ENCODE results near the gene POU2F1.

The POU2F1 gene

DNA sequence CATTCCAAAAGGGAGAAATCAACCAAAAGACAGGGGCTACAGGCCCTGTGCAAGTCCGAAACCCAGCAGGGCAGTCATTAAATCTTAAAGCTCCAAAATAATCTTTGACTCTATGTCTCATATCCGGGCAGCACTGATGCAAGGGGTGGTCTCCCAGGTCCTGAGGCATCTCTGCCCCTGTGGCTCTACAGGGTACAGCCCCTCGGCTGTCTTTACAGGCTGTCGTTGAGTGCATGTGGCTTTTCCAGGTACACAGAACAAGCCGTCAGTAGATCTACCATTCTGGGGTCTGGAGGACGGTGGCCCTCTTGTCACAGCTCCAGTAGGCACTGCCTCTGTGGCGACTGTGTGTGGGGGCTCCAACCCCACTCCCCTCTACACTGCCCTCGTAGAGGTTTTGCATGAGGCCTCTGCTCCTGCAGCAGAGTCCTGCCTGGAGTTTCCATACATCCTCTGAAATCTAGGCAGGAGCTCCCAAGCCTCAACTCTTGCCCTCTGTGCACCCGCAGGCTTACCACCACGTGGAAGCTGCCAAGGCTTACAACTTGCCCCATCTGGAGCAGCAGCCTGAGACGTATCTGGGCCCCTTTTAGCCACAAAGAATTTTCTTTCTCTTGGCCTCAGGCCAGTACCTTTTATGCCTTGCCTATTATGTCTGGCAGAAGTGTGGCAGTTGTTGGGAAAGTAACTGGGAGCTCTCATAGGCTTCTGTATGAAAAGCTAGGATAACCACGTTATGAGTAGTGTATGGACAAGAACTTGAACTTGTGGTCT is 52.5 kb downstream of the POU2F1 start:
- Histone ChIP-seq H3K9ac (ENCODE audit: insufficient read length, low read depth) (no peak overlapping the region), H3K9me3 (ENCODE audit: insufficient read depth, low read length) (peaks cover 4% of the 10 kb centered on the region; the same call in 1 of the 2 replicates), H3K27me3 (ENCODE audit: insufficient read depth, insufficient read length) (no peaks in the 10 kb centered on the region), H3K4me3 (ENCODE audit: insufficient read length, low read depth) (no peak overlapping the region), H3K4me1 (ENCODE audit: insufficient read depth, insufficient read length) (no peaks in the 10 kb centered on the region), H3K36me3 (ENCODE audit: insufficient read depth, insufficient read length, low read length) (no peaks in the 10 kb centered on the region)
- no peak for DNase-seq (ENCODE audit: low read depth, low spot score)
- TF ChIP-seq ZNF274 (IDR thresholded peaks at IDR 0.05; ENCODE audit: low read depth, low read length) (no peak), YY1 (IDR thresholded peaks at IDR 0.05; ENCODE audit: insufficient read depth, insufficient read length) (no peak), SUZ12 (IDR thresholded peaks at IDR 0.05; ENCODE audit: extremely low read depth, insufficient read depth, insufficient read length) (no peak)

DNA sequence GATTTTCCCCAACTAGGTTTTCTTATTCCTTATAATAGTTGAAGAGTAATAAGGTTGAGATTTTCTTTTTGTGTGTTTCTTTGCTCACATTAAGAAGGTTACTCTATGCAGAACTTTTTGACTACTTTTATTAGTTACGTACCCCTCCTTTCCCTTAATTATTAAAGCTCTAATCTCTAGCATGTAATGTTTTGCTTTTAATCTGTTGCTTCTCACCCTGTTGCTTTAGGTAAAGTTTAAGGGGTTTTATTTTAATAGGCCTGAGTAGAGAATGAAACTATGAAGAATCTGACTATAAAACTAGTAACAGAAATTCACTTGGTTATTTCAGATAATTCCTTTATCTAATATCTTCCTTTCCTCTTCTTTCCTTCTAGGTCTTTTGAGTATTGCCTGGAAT is 53.4 kb downstream of the POU2F1 start:
- TF ChIP-seq YY1 (IDR thresholded peaks at IDR 0.05; ENCODE audit: insufficient read depth, insufficient read length) (no peak), ZNF274 (IDR thresholded peaks at IDR 0.05; ENCODE audit: low read depth, low read length) (no peak), SUZ12 (IDR thresholded peaks at IDR 0.05; ENCODE audit: extremely low read depth, insufficient read depth, insufficient read length) (no peak)
- DNase-seq (ENCODE audit: low read depth, low spot score), result no peak

DNA sequence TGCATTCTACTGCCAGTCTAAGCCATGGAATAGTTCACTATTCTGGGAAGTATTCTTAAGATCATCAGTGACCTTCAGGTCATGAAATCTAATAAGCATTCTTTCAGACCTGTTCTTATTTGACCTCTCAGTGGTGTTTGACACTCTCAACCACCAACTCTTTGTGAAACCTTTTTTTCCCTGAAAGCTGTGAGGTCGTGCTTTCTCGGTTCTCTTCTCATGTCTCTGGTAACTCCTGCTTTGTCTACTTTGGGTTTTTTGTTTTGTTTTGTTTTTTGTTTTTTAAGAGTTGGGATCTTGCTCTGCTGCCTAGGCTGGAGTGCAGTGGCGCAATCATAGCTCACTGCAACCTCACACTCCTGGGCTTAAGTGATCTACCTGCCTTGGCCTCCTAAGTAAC is 56.3 kb downstream of the POU2F1 start:
- DNase-seq (ENCODE audit: low read depth, low spot score), result no peak
- no peaks in the 10 kb centered on the region for H3K27me3 ChIP-seq (ENCODE audit: insufficient read depth, insufficient read length)
- no peak for TF ChIP-seq ZNF274 (IDR thresholded peaks at IDR 0.05; ENCODE audit: low read depth, low read length)
- TF ChIP-seq YY1 (IDR thresholded peaks at IDR 0.05; ENCODE audit: insufficient read depth, insufficient read length), result no peak
- no peak for TF ChIP-seq SUZ12 (IDR thresholded peaks at IDR 0.05; ENCODE audit: extremely low read depth, insufficient read depth, insufficient read length)

More for the DNA sequence above, 53.4 kb downstream of the POU2F1 start:
- Histone ChIP-seq H3K9ac (ENCODE audit: insufficient read length, low read depth) (no peak overlapping the region), H3K36me3 (ENCODE audit: insufficient read depth, insufficient read length, low read length) (no peaks in the 10 kb centered on the region), H3K4me1 (ENCODE audit: insufficient read depth, insufficient read length) (no peaks in the 10 kb centered on the region), H3K4me3 (ENCODE audit: insufficient read length, low read depth) (no peak overlapping the region), H3K27me3 (ENCODE audit: insufficient read depth, insufficient read length) (no peaks in the 10 kb centered on the region), H3K9me3 (ENCODE audit: insufficient read depth, low read length) (peaks cover 4% of the 10 kb centered on the region; the same call in 1 of the 2 replicates)

DNA sequence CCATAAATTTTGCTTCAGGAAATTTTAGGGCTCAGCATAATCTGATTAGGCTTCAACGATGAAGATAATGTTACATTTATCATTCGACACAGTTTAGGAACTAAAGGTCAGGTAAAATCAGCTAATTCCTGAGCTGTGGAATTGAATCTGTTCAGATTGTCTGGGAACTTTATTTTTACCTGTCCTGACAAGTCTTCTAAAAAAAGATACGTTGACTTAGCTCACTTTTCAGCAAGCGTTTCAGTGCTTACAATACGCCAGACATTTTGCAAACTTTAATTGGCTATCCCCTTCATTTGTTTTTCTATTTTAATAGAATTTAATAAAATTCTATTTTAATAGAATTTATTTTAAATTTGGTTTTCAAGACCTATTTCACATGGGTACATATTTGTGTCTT is 57.8 kb downstream of the POU2F1 start:
- TF ChIP-seq YY1 (IDR thresholded peaks at IDR 0.05; ENCODE audit: insufficient read depth, insufficient read length), result no peak
- TF ChIP-seq ZNF274 (IDR thresholded peaks at IDR 0.05; ENCODE audit: low read depth, low read length), result no peak
- no peak for TF ChIP-seq SUZ12 (IDR thresholded peaks at IDR 0.05; ENCODE audit: extremely low read depth, insufficient read depth, insufficient read length)
- Histone ChIP-seq H3K4me3 (ENCODE audit: insufficient read length, low read depth) (no peak overlapping the region), H3K27me3 (ENCODE audit: insufficient read depth, insufficient read length) (no peaks in the 10 kb centered on the region), H3K9ac (ENCODE audit: insufficient read length, low read depth) (no peak overlapping the region), H3K36me3 (ENCODE audit: insufficient read depth, insufficient read length, low read length) (no peaks in the 10 kb centered on the region), H3K4me1 (ENCODE audit: insufficient read depth, insufficient read length) (no peaks in the 10 kb centered on the region), H3K9me3 (ENCODE audit: insufficient read depth, low read length) (no peaks in the 10 kb centered on the region)
- DNase-seq (ENCODE audit: low read depth, low spot score), result no peak

More for the DNA sequence above, 56.3 kb downstream of the POU2F1 start:
- Histone ChIP-seq H3K9me3 (ENCODE audit: insufficient read depth, low read length) (peaks cover 2% of the 10 kb centered on the region; the same call in 1 of the 2 replicates), H3K4me3 (ENCODE audit: insufficient read length, low read depth) (no peak overlapping the region), H3K9ac (ENCODE audit: insufficient read length, low read depth) (no peak overlapping the region), H3K4me1 (ENCODE audit: insufficient read depth, insufficient read length) (no peaks in the 10 kb centered on the region), H3K36me3 (ENCODE audit: insufficient read depth, insufficient read length, low read length) (no peaks in the 10 kb centered on the region)

DNA sequence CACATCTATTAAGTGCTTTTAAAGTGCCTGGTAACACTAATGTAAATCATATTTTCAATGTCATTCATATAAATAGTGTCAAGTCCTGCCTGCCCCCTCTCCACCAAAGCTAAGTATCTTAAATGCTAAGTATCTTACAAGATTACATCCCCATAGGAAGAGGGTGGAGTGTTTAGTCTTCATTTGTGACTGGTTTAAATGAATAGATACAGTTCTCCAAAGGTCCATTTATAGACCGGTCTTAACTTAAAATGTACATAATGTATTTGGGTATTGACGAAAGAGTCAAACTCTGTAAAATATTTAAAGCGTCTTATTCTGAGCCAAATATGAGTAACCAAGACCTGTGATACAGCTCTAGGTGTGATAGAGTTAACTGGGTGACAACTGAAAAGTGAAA is 60.2 kb downstream of the POU2F1 start:
- H3K27me3 ChIP-seq (ENCODE audit: insufficient read depth, insufficient read length), result no peaks in the 10 kb centered on the region
- H3K9ac ChIP-seq (ENCODE audit: insufficient read length, low read depth), result no peak overlapping the region
- no peak for TF ChIP-seq YY1 (IDR thresholded peaks at IDR 0.05; ENCODE audit: insufficient read depth, insufficient read length)
- TF ChIP-seq SUZ12 (IDR thresholded peaks at IDR 0.05; ENCODE audit: extremely low read depth, insufficient read depth, insufficient read length), result no peak
- TF ChIP-seq ZNF274 (IDR thresholded peaks at IDR 0.05; ENCODE audit: low read depth, low read length), result no peak
- no peak for DNase-seq (ENCODE audit: low read depth, low spot score)
- H3K4me1 ChIP-seq (ENCODE audit: insufficient read depth, insufficient read length), result no peaks in the 10 kb centered on the region
- no peak overlapping the region for H3K4me3 ChIP-seq (ENCODE audit: insufficient read length, low read depth)
- no peaks in the 10 kb centered on the region for H3K9me3 ChIP-seq (ENCODE audit: insufficient read depth, low read length)
- no peaks in the 10 kb centered on the region for H3K36me3 ChIP-seq (ENCODE audit: insufficient read depth, insufficient read length, low read length)

DNA sequence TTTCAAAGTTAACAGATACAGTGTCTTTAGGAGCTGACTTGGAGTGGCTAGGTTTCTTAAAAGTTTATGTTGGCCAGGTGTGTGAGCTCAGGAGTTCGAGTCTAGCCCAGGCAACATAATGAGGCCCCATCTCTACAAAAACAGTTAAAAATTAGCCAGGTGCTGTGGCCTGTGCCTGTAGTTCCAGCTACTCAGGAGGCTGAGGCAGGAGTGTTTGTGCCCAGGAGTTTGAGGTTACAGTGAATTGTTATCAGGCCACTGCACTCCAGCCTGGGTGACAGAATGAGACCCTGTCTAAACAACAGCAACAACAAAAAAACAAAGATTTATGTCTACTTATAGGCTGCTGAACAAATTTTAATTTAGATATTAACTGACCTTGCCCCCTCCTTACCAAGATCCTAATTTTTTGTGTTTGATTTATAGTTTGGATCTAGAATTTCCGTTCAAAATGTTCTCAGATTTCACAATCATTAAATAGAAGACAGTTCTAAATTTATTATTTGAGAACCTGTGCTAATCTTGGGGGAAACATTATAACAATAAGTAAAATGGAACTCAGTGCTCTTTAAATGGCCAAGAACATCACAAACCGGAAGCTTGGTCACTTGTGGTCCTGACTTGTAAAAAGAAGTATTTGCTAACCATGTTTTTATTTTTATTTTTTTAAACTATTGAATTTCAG is 67.8 kb downstream of the POU2F1 start:
- DNase-seq (ENCODE audit: low read depth, low spot score), result no peak
- H3K4me1 ChIP-seq (ENCODE audit: insufficient read depth, insufficient read length), result no peaks in the 10 kb centered on the region
- no peaks in the 10 kb centered on the region for H3K9me3 ChIP-seq (ENCODE audit: insufficient read depth, low read length)
- no peaks in the 10 kb centered on the region for H3K36me3 ChIP-seq (ENCODE audit: insufficient read depth, insufficient read length, low read length)
- TF ChIP-seq SUZ12 (IDR thresholded peaks at IDR 0.05; ENCODE audit: extremely low read depth, insufficient read depth, insufficient read length), result no peak
- TF ChIP-seq ZNF274 (IDR thresholded peaks at IDR 0.05; ENCODE audit: low read depth, low read length), result no peak
- TF ChIP-seq YY1 (IDR thresholded peaks at IDR 0.05; ENCODE audit: insufficient read depth, insufficient read length), result no peak
- H3K27me3 ChIP-seq (ENCODE audit: insufficient read depth, insufficient read length), result no peaks in the 10 kb centered on the region
- H3K9ac ChIP-seq (ENCODE audit: insufficient read length, low read depth), result no peak overlapping the region
- no peak overlapping the region for H3K4me3 ChIP-seq (ENCODE audit: insufficient read length, low read depth)

DNA sequence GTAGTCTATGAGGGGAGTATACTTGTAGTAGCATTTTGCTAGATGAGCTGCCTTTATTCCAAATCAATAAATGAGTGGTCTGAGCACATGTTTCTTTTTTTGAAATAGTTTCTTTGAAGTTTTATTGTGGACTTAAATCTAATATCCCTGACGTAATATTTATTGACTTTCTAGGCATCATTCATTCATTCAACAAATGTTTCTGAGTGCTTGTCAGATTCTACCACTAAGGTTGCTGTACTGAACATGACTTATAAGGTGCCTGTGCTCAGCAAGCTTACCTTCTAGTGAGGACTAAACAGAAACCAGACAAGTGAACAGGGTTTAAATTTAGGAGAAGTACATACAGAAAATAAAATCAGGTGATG is 68.4 kb downstream of the POU2F1 start:
- TF ChIP-seq SUZ12 (IDR thresholded peaks at IDR 0.05; ENCODE audit: extremely low read depth, insufficient read depth, insufficient read length), result no peak
- no peak for TF ChIP-seq YY1 (IDR thresholded peaks at IDR 0.05; ENCODE audit: insufficient read depth, insufficient read length)
- no peak for TF ChIP-seq ZNF274 (IDR thresholded peaks at IDR 0.05; ENCODE audit: low read depth, low read length)
- H3K27me3 ChIP-seq (ENCODE audit: insufficient read depth, insufficient read length), result no peaks in the 10 kb centered on the region
- no peaks in the 10 kb centered on the region for H3K9me3 ChIP-seq (ENCODE audit: insufficient read depth, low read length)
- no peaks in the 10 kb centered on the region for H3K4me1 ChIP-seq (ENCODE audit: insufficient read depth, insufficient read length)
- H3K9ac ChIP-seq (ENCODE audit: insufficient read length, low read depth), result no peak overlapping the region
- no peak overlapping the region for H3K4me3 ChIP-seq (ENCODE audit: insufficient read length, low read depth)
- DNase-seq (ENCODE audit: low read depth, low spot score), result no peak
- H3K36me3 ChIP-seq (ENCODE audit: insufficient read depth, insufficient read length, low read length), result no peaks in the 10 kb centered on the region
